GM19238 (cell line): Measurements from ENCODE around the gene CBY2.
A peak's percentile ranks its signal among the peaks of the same experiment; 100 is the strongest.

ENCODE experiments used
- DNase-seq: peaks from one replicate; pipeline ENCODE4 v3.0.0; 2011; ENCODE audit warnings: low spot score; ENCODE audit not compliant: insufficient read length

Gene CBY2

GRCh38 chr13:45700971-45701900 lies 884 bp upstream of the CBY2 start:
- no peak for DNase-seq

GRCh38 chr13:45702869-45703391 lies 810 bp downstream of the CBY2 start:
- DNase-seq, result no peak

GRCh38 chr13:45704211-45704739 lies 2.2 kb downstream of the CBY2 start:
- no peak for DNase-seq

- no peak for DNase-seq
Measured at GRCh38 chr13:45704854-45705695, 3.0 kb downstream of the CBY2 start.

GRCh38 chr13:45705918-45706317 lies 3.8 kb downstream of the CBY2 start:
- DNase-seq, result peak; percentile 33

GRCh38 chr13:45707516-45708100 lies 5.5 kb downstream of the CBY2 start:
- no peak for DNase-seq

- no peak for DNase-seq
Measured at GRCh38 chr13:45711951-45712350, 9.8 kb downstream of the CBY2 start.

- no peak for DNase-seq
Measured at GRCh38 chr13:45713106-45713690, 11.1 kb downstream of the CBY2 start.

- DNase-seq, result no peak
Measured at GRCh38 chr13:45713721-45714120, 11.6 kb downstream of the CBY2 start.

- DNase-seq, result no peak
Measured at GRCh38 chr13:45714170-45714569, 12.1 kb downstream of the CBY2 start.

GRCh38 chr13:45715351-45715750 lies 13.2 kb downstream of the CBY2 start:
- DNase-seq, result no peak

- no peak for DNase-seq
Measured at GRCh38 chr13:45717349-45717748, 15.2 kb downstream of the CBY2 start.

- DNase-seq, result peak; percentile 50
Measured at GRCh38 chr13:45718063-45718462, 15.9 kb downstream of the CBY2 start.

- no peak for DNase-seq
Measured at GRCh38 chr13:45718992-45719391, 16.9 kb downstream of the CBY2 start.

- no peak for DNase-seq
Measured at GRCh38 chr13:45721203-45721731, 19.1 kb downstream of the CBY2 start.

- DNase-seq, result no peak
Measured at GRCh38 chr13:45723798-45724197, 21.7 kb downstream of the CBY2 start.

GRCh38 chr13:45728759-45729158 lies 26.6 kb downstream of the CBY2 start:
- DNase-seq, result no peak

- DNase-seq, result no peak
Measured at GRCh38 chr13:45731455-45731854, 29.3 kb downstream of the CBY2 start.

- no peak for DNase-seq
Measured at GRCh38 chr13:45732916-45733315, 30.8 kb downstream of the CBY2 start.

- DNase-seq, result no peak
Measured at GRCh38 chr13:45733361-45733760, 31.2 kb downstream of the CBY2 start.

- no peak for DNase-seq
Measured at GRCh38 chr13:45737571-45738017, 35.5 kb downstream of the CBY2 start.
